Neural crest cell (in vitro differentiated cells): ENCODE measurements around the gene C13orf46. TPM values are rescaled to one million over a fixed set of nuclear protein-coding genes. Genes with fewer than 3 reads are reported as not detected.

Experiments used
- DNase-seq: peaks from one replicate; pipeline ENCODE4 v3.0.0; 2021; ENCODE audit warnings: low read depth, mixed read lengths, low spot score
- H3K27ac Mint-ChIP-seq: one replicate; pipeline ENCODE4 v1.8.0; 2021; ENCODE audit warnings: mild to moderate bottlenecking, mixed read lengths; ENCODE audit not compliant: unreplicated experiment
- H3K27me3 Mint-ChIP-seq: 2 replicates; pipeline ENCODE4 v1.8.0; 2021; ENCODE audit warnings: low read depth, mild to moderate bottlenecking, mixed read lengths
- H3K36me3 Mint-ChIP-seq: 2 replicates; pipeline ENCODE4 v1.8.0; 2021; ENCODE audit warnings: low read depth, mild to moderate bottlenecking, mixed read lengths
- H3K4me1 Mint-ChIP-seq: 2 replicates; pipeline ENCODE4 v1.8.0; 2021; ENCODE audit warnings: mixed read lengths
- H3K4me3 Mint-ChIP-seq: one replicate; pipeline ENCODE4 v1.8.0; 2021; ENCODE audit warnings: mild to moderate bottlenecking, mixed read lengths
- H3K9me3 Mint-ChIP-seq: 2 replicates; pipeline ENCODE4 v1.8.0; 2021; ENCODE audit warnings: mixed read lengths
- CTCF ChIP-seq: fragments of 200-600 bp; sonication (generic); conservative IDR thresholded peaks from 2 replicates; pipeline ENCODE4 v1.5.0; 2021; ENCODE audit warnings: antibody characterized with exemption, mild to moderate bottlenecking
- total RNA-seq: library from RNA; stranded (reverse); gene quantifications from 2 replicates; pipeline ENCODE4 v1.2.1, GENCODE V29; 2021

C13orf46 gene
- total RNA-seq, 1 donor from 2014 or later, result 1.9 TPM

DNA sequence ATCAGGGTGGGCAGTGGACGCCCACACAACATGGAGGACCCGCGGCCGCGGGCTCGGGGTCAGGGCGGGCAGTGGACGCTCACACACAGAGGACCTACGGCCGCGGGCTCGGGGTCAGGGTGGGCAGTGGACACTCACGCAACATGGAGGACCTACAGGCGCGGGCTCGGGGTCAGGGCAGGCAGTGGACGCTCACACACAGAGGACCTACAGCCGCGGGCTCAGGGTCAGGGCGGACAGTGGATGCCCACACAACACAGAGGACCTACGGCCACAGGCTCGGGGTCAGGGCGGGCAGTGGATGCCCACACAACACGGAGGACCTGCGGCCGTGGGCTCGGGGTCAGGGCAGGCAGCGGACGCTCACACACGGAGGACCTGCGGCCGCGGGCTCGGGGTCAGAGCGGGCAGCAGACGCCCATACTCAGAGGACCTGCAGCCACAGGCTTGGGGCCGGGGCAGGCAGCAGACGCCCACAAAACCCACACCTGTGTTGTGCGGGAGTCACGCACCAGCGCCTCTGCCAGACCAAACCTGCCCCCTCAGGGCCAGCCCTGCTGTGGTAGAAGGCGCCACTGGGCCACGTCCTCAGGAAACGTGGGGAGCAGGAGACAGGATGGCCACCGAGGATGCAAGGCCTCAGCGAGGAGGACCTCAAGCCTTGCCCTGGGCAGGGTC lies 27.6 kb upstream of the C13orf46 start:
- Mint-ChIP-seq H3K4me1 (no peaks in the 10 kb centered on the region), H3K4me3 (no peak overlapping the region), H3K27ac (no peak overlapping the region), H3K36me3 (peaks cover 2% of the 10 kb centered on the region), H3K27me3 (no peaks in the 10 kb centered on the region), H3K9me3 (no peaks in the 10 kb centered on the region)
- no peak for TF ChIP-seq CTCF
- DNase-seq, result no peak

DNA sequence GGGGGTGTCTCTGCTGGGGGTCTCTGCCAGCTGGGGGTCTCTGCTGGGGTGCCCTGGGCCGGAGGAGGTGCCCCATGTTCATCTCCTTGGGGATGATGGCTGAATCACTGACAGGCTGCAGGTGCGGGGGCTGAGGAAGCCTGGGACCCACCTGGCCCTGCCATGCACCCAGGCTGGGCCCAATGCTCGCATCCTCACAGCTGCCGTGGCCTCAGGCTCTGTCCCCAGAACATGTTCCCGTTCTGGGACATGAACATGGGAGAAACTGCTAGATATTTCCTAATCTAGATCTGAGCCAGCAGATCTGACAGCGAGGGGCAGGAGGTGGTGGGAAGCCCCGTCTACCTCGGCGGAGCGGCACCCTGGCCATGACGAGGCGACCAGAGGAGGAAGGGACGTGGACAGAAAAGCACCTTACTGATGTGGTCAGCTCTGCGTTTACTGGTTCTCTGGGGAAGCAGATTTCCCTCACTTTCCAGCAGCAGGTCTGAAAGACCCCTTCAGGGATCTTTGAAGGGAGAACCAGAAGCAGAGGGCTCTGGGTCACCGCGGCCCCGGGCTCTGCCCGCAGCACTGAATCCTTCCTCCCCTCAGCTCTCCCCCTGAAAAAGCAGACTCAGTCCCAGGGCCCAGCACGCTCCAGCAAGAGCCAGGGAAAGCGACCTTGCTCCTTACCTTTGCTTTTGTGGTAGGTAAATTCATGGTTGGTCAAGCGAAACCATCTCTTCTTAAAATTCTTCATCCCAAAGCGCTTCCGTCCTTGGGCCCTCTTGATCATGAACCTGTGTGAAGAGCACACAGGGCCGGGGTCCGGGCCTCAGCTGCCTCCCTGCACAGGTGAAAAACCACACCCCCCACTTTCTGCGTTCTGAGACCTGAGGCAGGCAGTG lies 26.5 kb upstream of the C13orf46 start:
- peaks cover 2% of the 10 kb centered on the region for H3K36me3 Mint-ChIP-seq

DNA sequence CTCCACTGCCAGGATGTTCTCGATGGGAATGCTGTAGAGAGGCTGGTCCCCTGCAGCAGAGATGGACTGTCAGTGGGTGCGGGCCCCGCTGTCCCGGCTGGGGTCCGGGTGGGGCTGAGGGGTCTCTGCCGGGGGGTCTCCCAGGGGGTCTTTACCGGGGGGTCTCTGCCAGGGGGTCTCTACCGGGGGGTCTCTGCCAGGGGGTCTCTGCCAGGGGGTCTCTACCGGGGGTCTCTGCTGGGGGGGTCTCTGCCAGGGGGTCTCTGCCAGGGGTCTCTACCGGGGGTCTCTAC lies 25.7 kb upstream of the C13orf46 start:
- H3K9me3 Mint-ChIP-seq, result no peaks in the 10 kb centered on the region

More for the DNA sequence above, 26.5 kb upstream of the C13orf46 start:
- no peak overlapping the region for H3K4me3 Mint-ChIP-seq
- H3K4me1 Mint-ChIP-seq, result no peaks in the 10 kb centered on the region
- TF ChIP-seq CTCF, result no peak
- no peaks in the 10 kb centered on the region for H3K9me3 Mint-ChIP-seq
- H3K27ac Mint-ChIP-seq, result peak overlapping the region; percentile 63
- no peak for DNase-seq
- H3K27me3 Mint-ChIP-seq, result no peaks in the 10 kb centered on the region

GRCh38 chr13:113998781-113999617 lies 25.1 kb upstream of the C13orf46 start:
- no peaks in the 10 kb centered on the region for H3K9me3 Mint-ChIP-seq
- no peaks in the 10 kb centered on the region for H3K4me1 Mint-ChIP-seq
- TF ChIP-seq CTCF, result no peak
- no peaks in the 10 kb centered on the region for H3K27me3 Mint-ChIP-seq
- no peak for DNase-seq
- H3K4me3 Mint-ChIP-seq, result no peak overlapping the region
- peaks cover 2% of the 10 kb centered on the region for H3K36me3 Mint-ChIP-seq
- peak overlapping the region; percentile 91 for H3K27ac Mint-ChIP-seq

More for the DNA sequence above, 25.7 kb upstream of the C13orf46 start:
- H3K36me3 Mint-ChIP-seq, result peaks cover 2% of the 10 kb centered on the region
- no peak for TF ChIP-seq CTCF
- no peak for DNase-seq
- H3K27ac Mint-ChIP-seq, result no peak overlapping the region
- no peak overlapping the region for H3K4me3 Mint-ChIP-seq
- H3K4me1 Mint-ChIP-seq, result no peaks in the 10 kb centered on the region
- no peaks in the 10 kb centered on the region for H3K27me3 Mint-ChIP-seq
